Small intestine (tissue), 7 donors: Measurements from ENCODE around the gene C4BPB. TPM values are rescaled to one million over a fixed set of nuclear protein-coding genes. Genes with fewer than 3 reads are reported as not detected.

Source experiments
- DNase-seq, 2 donors: peaks; one replicate each; pipeline versions ENCODE4 v3.0.0 to v3.0.0-alpha.2; 2013
- FAIRE-seq: peaks from 2 replicates; lab custom pipeline; 2012; peaks lifted over from hg19 to GRCh38; lab: Jason Lieb, UNC
- H3K27ac ChIP-seq, 3 donors: one replicate each; pipeline ENCODE4 v1.5.1; 2013; ENCODE audit warnings: low read length in 2 of 3, mild to moderate bottlenecking in 2 of 3, control low read depth in 1 of 3, inconsistent platforms in 1 of 3, low read depth in 1 of 3, moderate library complexity in 1 of 3
- H3K27me3 ChIP-seq, 3 donors: one replicate each; pipeline ENCODE4 v1.6.1; 2013; ENCODE audit warnings: low read length in 3 of 3, inconsistent platforms in 1 of 3; ENCODE audit not compliant: control insufficient read depth in 3 of 3, insufficient read depth in 3 of 3
- H3K36me3 ChIP-seq, 3 donors: one replicate each; pipeline ENCODE4 v1.6.1; 2013; ENCODE audit warnings: low read length in 3 of 3, inconsistent platforms in 1 of 3, low read depth in 1 of 3, mild to moderate bottlenecking in 1 of 3, moderate library complexity in 1 of 3; ENCODE audit not compliant: control insufficient read depth in 3 of 3, insufficient read depth in 2 of 3
- H3K4me1 ChIP-seq, 3 donors: one replicate each; pipeline ENCODE4 v1.6.1; 2013; ENCODE audit warnings: low read length in 2 of 3, inconsistent platforms in 1 of 3, low read depth in 1 of 3, mild to moderate bottlenecking in 1 of 3, moderate library complexity in 1 of 3; ENCODE audit not compliant: control insufficient read depth in 3 of 3, insufficient read depth in 2 of 3
- H3K4me3 ChIP-seq, 3 donors: one replicate each; pipeline ENCODE4 v1.5.1; 2013; ENCODE audit warnings: low read length in 3 of 3, control low read depth in 1 of 3, inconsistent platforms in 1 of 3, low read depth in 1 of 3, mild to moderate bottlenecking in 1 of 3, moderate library complexity in 1 of 3
- H3K9me3 ChIP-seq, 2 donors: one replicate each; pipeline ENCODE4 v1.6.1; 2013; ENCODE audit warnings: low read depth in 1 of 2, low read length in 1 of 2; ENCODE audit not compliant: control insufficient read depth in 2 of 2, insufficient read depth in 1 of 2
- WGBS, 3 donors: extraction: QIAGEN DNeasy Blood & Tissue Kit; methylation state at CpG; one replicate each; pipeline ENCODE4 v1.1.7; 2013; 5-methylcytosine and 5-hydroxymethylcytosine counted together
- polyA plus RNA-seq, 4 donors: library from polyadenylated mRNA; stranded (reverse) in 3 of 4; unstranded in 1 of 4; fragments of 200-250 nt in 3 of 4; fragments of 120-200 nt in 1 of 4; gene quantifications; one replicate each; pipeline versions ENCODE4 v1.2.1 to v1.2.3, GENCODE V29; 2013
- donor health status: healthy with polysubstance abuse.
- donor health status: control.
- donor health status: control.
- donor health status: Bipolar disorder and iron deficiency.
- donor health status: healthy.

The C4BPB gene
- polyA plus RNA-seq, 4 donors: 1.1 to 27.3 (median 12.9) TPM

- 17 to 59% (median 34%) methylated on average over 6 of the region's 6 CpGs for WGBS, 3 donors
- H3K36me3 ChIP-seq: peaks cover 0 to 23% (median 6%) of the 10 kb centered on the region in 3 donors
- DNase-seq (peak; percentile 91 to 96), FAIRE-seq (no peak)
- peak overlapping the region; percentile 91 to 95 (median 91) for H3K27ac ChIP-seq
- peaks cover 1 to 46% (median 8%) of the 10 kb centered on the region in 3 donors for H3K4me1 ChIP-seq
- peak overlapping the region in 2 of 3 donors; percentile 9 to 31 for H3K4me3 ChIP-seq
- H3K9me3 ChIP-seq: no peaks in the 10 kb centered on the region
- no peaks in the 10 kb centered on the region for H3K27me3 ChIP-seq
Observed at GRCh38 chr1:207056673-207057072, 32.0 kb upstream of the C4BPB start.

- H3K4me3 ChIP-seq: no peak overlapping the region
- 84 to 92% (median 87%) methylated on average over 4 of the region's 4 CpGs for WGBS, 3 donors
- H3K27ac ChIP-seq: no peak overlapping the region
- FAIRE-seq (no peak), DNase-seq (no peak)
- peaks cover 0 to 37% (median 3%) of the 10 kb centered on the region in 3 donors for H3K4me1 ChIP-seq
- H3K9me3 ChIP-seq: no peaks in the 10 kb centered on the region
- H3K27me3 ChIP-seq: no peaks in the 10 kb centered on the region
- peaks cover 0 to 37% (median 17%) of the 10 kb centered on the region in 3 donors for H3K36me3 ChIP-seq
Observed at GRCh38 chr1:207058252-207058651, 30.4 kb upstream of the C4BPB start.

GRCh38 chr1:207058878-207059867 lies 29.5 kb upstream of the C4BPB start:
- Histone ChIP-seq H3K36me3 (peaks cover 8 to 43% (median 23%) of the 10 kb centered on the region in 3 donors), H3K27me3 (no peaks in the 10 kb centered on the region), H3K27ac (no peak overlapping the region), H3K4me1 (peaks cover 0 to 41% (median 3%) of the 10 kb centered on the region in 3 donors), H3K4me3 (no peak overlapping the region), H3K9me3 (no peaks in the 10 kb centered on the region)
- DNase-seq (no peak), FAIRE-seq (no peak)
- 81 to 90% (median 88%) methylated on average over 6 of the region's 6 CpGs for WGBS, 3 donors

- Histone ChIP-seq H3K4me1 (peaks cover 0 to 41% (median 3%) of the 10 kb centered on the region in 3 donors), H3K27ac (no peak overlapping the region), H3K36me3 (peaks cover 14 to 49% (median 23%) of the 10 kb centered on the region in 3 donors), H3K4me3 (no peak overlapping the region), H3K9me3 (no peaks in the 10 kb centered on the region), H3K27me3 (no peaks in the 10 kb centered on the region)
- DNase-seq (no peak), FAIRE-seq (no peak)
- 73 to 89% (median 79%) methylated on average over 4 of the region's 4 CpGs for WGBS, 3 donors
Observed at GRCh38 chr1:207059881-207060280, 28.8 kb upstream of the C4BPB start.

- H3K4me3 ChIP-seq: no peak overlapping the region
- no peak for FAIRE-seq
Observed at GRCh38 chr1:207060596-207060995, 28.1 kb upstream of the C4BPB start.

GRCh38 chr1:207062058-207062457 lies 26.6 kb upstream of the C4BPB start:
- Histone ChIP-seq H3K36me3 (peaks cover 14 to 59% (median 25%) of the 10 kb centered on the region in 3 donors), H3K27me3 (no peaks in the 10 kb centered on the region), H3K9me3 (no peaks in the 10 kb centered on the region), H3K27ac (no peak overlapping the region), H3K4me1 (peaks cover 0 to 46% (median 3%) of the 10 kb centered on the region in 3 donors), H3K4me3 (no peak overlapping the region)
- no peak for DNase-seq
- no peak for FAIRE-seq
- 88 to 95% (median 88%) methylated on average over 1 of the region's 1 CpG for WGBS, 3 donors

More at GRCh38 chr1:207060596-207060995, 28.1 kb upstream of the C4BPB start:
- Histone ChIP-seq H3K36me3 (peaks cover 14 to 53% (median 24%) of the 10 kb centered on the region in 3 donors), H3K27me3 (no peaks in the 10 kb centered on the region), H3K9me3 (no peaks in the 10 kb centered on the region), H3K27ac (no peak overlapping the region), H3K4me1 (peaks cover 0 to 40% (median under 1%) of the 10 kb centered on the region in 3 donors)
- 69 to 82% (median 77%) methylated on average over 3 of the region's 3 CpGs for WGBS, 3 donors
- no peak for DNase-seq

- no peak for FAIRE-seq
Observed at GRCh38 chr1:207063014-207063413, 25.6 kb upstream of the C4BPB start.

GRCh38 chr1:207064561-207064960 lies 24.1 kb upstream of the C4BPB start:
- Histone ChIP-seq H3K4me1 (peaks cover 0 to 51% (median 3%) of the 10 kb centered on the region in 3 donors), H3K36me3 (peaks cover 17 to 65% (median 30%) of the 10 kb centered on the region in 3 donors), H3K27ac (peak overlapping the region in 1 of 3 donors; percentile 65), H3K27me3 (no peaks in the 10 kb centered on the region), H3K9me3 (no peaks in the 10 kb centered on the region), H3K4me3 (no peak overlapping the region)
- peak in 1 of 2 donors; percentile 61 for DNase-seq
- FAIRE-seq: no peak
- 70 to 78% (median 72%) methylated on average over 8 of the region's 8 CpGs for WGBS, 3 donors

More at GRCh38 chr1:207063014-207063413, 25.6 kb upstream of the C4BPB start:
- Histone ChIP-seq H3K36me3 (peaks cover 14 to 59% (median 25%) of the 10 kb centered on the region in 3 donors), H3K4me3 (no peak overlapping the region), H3K4me1 (peaks cover 0 to 50% (median 3%) of the 10 kb centered on the region in 3 donors), H3K27me3 (no peaks in the 10 kb centered on the region), H3K27ac (no peak overlapping the region), H3K9me3 (no peaks in the 10 kb centered on the region)
- WGBS, 3 donors: 86 to 93% (median 92%) methylated on average over 5 of the region's 5 CpGs
- no peak for DNase-seq
